GM23338 (cell line): ENCODE results near the gene NECTIN3. TPM values are rescaled to one million over a fixed set of nuclear protein-coding genes. Genes with fewer than 3 reads are reported as not detected.

Experiments used
- ATAC-seq: fragments of 200-7000 bp; cut with Tn5 transposase; 3 replicates; pipeline ENCODE4 v1.9.1; 2020
- DNase-seq: peaks from one replicate; pipeline ENCODE4 v3.0.0-alpha.2; 2015; ENCODE audit warnings: low spot score
- H2AFZ ChIP-seq: fragments of 200-600 bp; sonication (generic); 2 replicates; pipeline ENCODE4 v1.8.0; 2016; ENCODE audit warnings: antibody characterized with exemption, mild to moderate bottlenecking, moderate library complexity
- H3F3A ChIP-seq: fragments of 200-600 bp; sonication (generic); replicated peaks from 2 replicates; pipeline ENCODE4 v1.8.0; 2017; ENCODE audit warnings: antibody characterized with exemption, mixed run types, low read depth
- H3K27ac ChIP-seq: fragments of 200-600 bp; sonication (generic); 2 replicates; pipeline ENCODE4 v1.6.1; 2016; ENCODE audit warnings: low read depth
- H3K27me3 ChIP-seq: fragments of 200-600 bp; sonication (generic); 2 replicates; pipeline ENCODE4 v1.8.0; 2016; ENCODE audit warnings: mild to moderate bottlenecking, mixed run types, moderate library complexity; ENCODE audit not compliant: insufficient read depth
- H3K36me3 ChIP-seq: fragments of 200-600 bp; sonication (generic); 2 replicates; pipeline ENCODE4 v1.8.0; 2016; ENCODE audit warnings: mild to moderate bottlenecking; ENCODE audit not compliant: insufficient read depth
- H3K4me1 ChIP-seq: fragments of 200-600 bp; sonication (generic); 2 replicates; pipeline ENCODE4 v1.8.0; 2016; ENCODE audit warnings: mild to moderate bottlenecking, moderate library complexity; ENCODE audit not compliant: insufficient read depth
- H3K4me2 ChIP-seq: fragments of 200-600 bp; sonication (generic); 2 replicates; pipeline ENCODE4 v1.7.1; 2017; ENCODE audit warnings: mixed run types
- H3K4me3 ChIP-seq: fragments of 200-600 bp; sonication (generic); 2 replicates; pipeline ENCODE4 v1.6.1; 2016; ENCODE audit warnings: mixed run types
- H3K79me2 ChIP-seq: fragments of 200-600 bp; sonication (generic); replicated peaks from 2 replicates; pipeline ENCODE4 v1.8.0; 2017; ENCODE audit warnings: mild to moderate bottlenecking; ENCODE audit not compliant: insufficient read depth
- H3K9me2 ChIP-seq: fragments of 200-600 bp; sonication (generic); 2 replicates; pipeline ENCODE4 v1.8.0; 2017; ENCODE audit not compliant: insufficient read depth
- H4K20me1 ChIP-seq: fragments of 200-600 bp; sonication (generic); replicated peaks from 2 replicates; pipeline ENCODE4 v1.8.0; 2017; ENCODE audit warnings: mild to moderate bottlenecking; ENCODE audit not compliant: insufficient read depth
- H3K27ac Mint-ChIP-seq: 2 replicates; pipeline ENCODE4 v1.8.0; 2020; ENCODE audit warnings: inconsistent platforms, mild to moderate bottlenecking, moderate library complexity, mixed read lengths
- H3K27me3 Mint-ChIP-seq: 3 replicates; pipeline ENCODE4 v1.8.0; 2022; ENCODE audit warnings: low read depth, mild to moderate bottlenecking, moderate library complexity, mixed read lengths, inconsistent platforms; ENCODE audit not compliant: insufficient read depth, poor library complexity
- H3K36me3 Mint-ChIP-seq: 3 replicates; pipeline ENCODE4 v1.8.0; 2021; ENCODE audit warnings: low read depth, mild to moderate bottlenecking, inconsistent platforms, moderate library complexity, mixed read lengths
- H3K4me1 Mint-ChIP-seq: 3 replicates; pipeline ENCODE4 v1.8.0; 2020; ENCODE audit warnings: mild to moderate bottlenecking, inconsistent platforms, mixed read lengths
- H3K4me3 Mint-ChIP-seq: 3 replicates; pipeline ENCODE4 v1.8.0; 2021; ENCODE audit warnings: moderate library complexity, mild to moderate bottlenecking, inconsistent platforms, mixed read lengths
- H3K9me3 Mint-ChIP-seq: 3 replicates; pipeline ENCODE4 v1.8.0; 2020; ENCODE audit warnings: moderate library complexity, mild to moderate bottlenecking, inconsistent platforms, mixed read lengths
- JUNB ChIP-seq: IDR thresholded peaks from one replicate; pipeline ENCODE4 v1.6.1; 2016; ENCODE audit warnings: antibody characterized with exemption; ENCODE audit not compliant: unreplicated experiment
- NANOG ChIP-seq: IDR thresholded peaks from 2 replicates; pipeline ENCODE4 v1.6.1; 2016; ENCODE audit warnings: antibody characterized with exemption, borderline replicate concordance
- STAT1 ChIP-seq: IDR thresholded peaks from one replicate; pipeline ENCODE4 v1.6.1; 2016; ENCODE audit warnings: antibody characterized with exemption; ENCODE audit not compliant: unreplicated experiment
- ZNF331 ChIP-seq: fragments of 250-450 bp; sonication (Bioruptor Pico); IDR thresholded peaks from 2 replicates; pipeline ENCODE4 v1.5.0; 2020; ENCODE audit warnings: low read depth, mild to moderate bottlenecking, moderate library complexity
- polyA plus RNA-seq: library from polyadenylated mRNA; unstranded; fragments of >200 nt; fragmentation: Nextera tagmentation; extraction: Ambion mirVana; gene quantifications from 2 replicates; pipeline ENCODE4 v1.2.1, GENCODE V29; 2016
- total RNA-seq: library from RNA; depleted of rRNA; stranded (reverse); fragments of >200 nt; shearing (Covaris generic); gene quantifications from 2 replicates; pipeline ENCODE4 v1.2.3, GENCODE V29; 2014
- TF ChIP-seq, protein P1 (sequence below), 2 experiments: fragments of 200-600 bp in 1 of 2; sonication (generic) in 1 of 2; conservative IDR thresholded peaks; 2 replicates each; pipeline versions ENCODE4 v1.5.1 to v1.6.1; 2016 to 2017; ENCODE audit warnings: antibody characterized with exemption in 2 of 2, low read depth in 2 of 2, mild to moderate bottlenecking in 2 of 2, moderate library complexity in 1 of 2
- TF ChIP-seq, protein P2 (sequence below): IDR thresholded peaks from one replicate; pipeline ENCODE4 v1.6.1; 2018; ENCODE audit warnings: antibody characterized with exemption; ENCODE audit not compliant: unreplicated experiment
- TF ChIP-seq, protein P3 (sequence below): IDR thresholded peaks from 2 replicates; pipeline ENCODE4 v1.6.1; 2016; ENCODE audit warnings: antibody characterized with exemption

NECTIN3 gene
- total and polyA plus RNA-seq, 2 experiments from 2014 or later = 16.0 to 48.2 TPM

DNA sequence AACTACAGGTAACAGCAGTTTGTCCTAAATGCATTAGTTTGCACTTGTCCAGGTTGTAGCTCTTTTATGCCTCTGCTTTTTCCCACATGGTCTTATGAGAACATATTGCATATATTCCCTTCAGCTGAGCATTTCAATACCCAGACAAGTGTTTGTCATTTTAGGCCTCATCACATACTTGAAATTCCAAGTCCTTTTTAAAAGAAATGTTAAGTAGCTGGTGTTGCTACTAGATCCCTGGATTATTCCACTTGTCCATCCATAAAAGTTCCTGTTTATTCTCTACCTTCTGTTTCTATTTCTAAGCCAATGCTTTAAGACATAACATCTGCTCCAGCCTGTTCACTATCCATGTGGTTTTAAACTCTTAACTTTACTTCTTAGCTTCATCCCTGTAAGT lies 128.4 kb downstream of the NECTIN3 start (continued):
- TF ChIP-seq ZNF331 (CRISPR knock-in tag) (no peak), JUNB (no peak)

DNA sequence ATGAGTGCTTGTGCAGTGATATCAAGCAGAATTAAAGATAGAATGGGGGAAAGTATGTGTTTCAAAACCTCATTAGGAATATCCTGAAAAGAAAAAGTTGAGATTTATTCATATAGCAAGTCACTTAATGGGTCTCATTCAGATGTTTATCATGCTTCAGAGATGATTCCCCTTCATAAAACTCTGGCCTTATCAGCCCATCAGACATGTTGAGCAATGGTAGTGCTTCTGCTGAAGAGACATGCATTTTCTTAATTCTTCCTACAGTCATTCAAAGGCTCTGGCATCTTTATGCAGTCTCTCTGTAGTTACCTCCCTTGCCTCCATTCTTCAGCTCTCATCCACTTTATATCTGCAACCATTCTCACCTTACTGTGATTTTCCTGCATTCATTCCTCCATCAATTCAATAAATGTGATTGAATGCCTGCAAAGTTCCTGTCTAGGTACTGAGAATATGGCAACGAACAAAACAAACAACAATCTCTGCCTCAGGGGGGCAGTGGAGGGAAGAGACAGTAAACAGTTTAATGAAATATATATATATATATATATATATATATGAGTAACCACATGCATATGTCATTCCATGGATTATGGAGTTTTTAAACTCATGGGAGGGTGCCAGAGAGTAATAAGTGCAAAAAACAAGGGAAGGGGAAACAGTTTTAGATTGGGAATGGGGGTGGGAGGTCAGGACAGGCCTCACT lies 138.5 kb downstream of the NECTIN3 start:
- DNase-seq = peak; percentile 5
- no peaks in the 10 kb centered on the region for H3K36me3 ChIP-seq
- H2AFZ ChIP-seq = no peak overlapping the region
- Mint-ChIP-seq H3K9me3 (no peaks in the 10 kb centered on the region), H3K27ac (no peak overlapping the region), H3K36me3 (no peaks in the 10 kb centered on the region), H3K27me3 (peaks cover 2% of the 10 kb centered on the region), H3K4me1 (peaks cover 10% of the 10 kb centered on the region), H3K4me3 (no peak overlapping the region)
- H3K4me3 ChIP-seq = no peak overlapping the region
- no peaks in the 10 kb centered on the region for H3K79me2 ChIP-seq
- TF ChIP-seq, protein P1, sequence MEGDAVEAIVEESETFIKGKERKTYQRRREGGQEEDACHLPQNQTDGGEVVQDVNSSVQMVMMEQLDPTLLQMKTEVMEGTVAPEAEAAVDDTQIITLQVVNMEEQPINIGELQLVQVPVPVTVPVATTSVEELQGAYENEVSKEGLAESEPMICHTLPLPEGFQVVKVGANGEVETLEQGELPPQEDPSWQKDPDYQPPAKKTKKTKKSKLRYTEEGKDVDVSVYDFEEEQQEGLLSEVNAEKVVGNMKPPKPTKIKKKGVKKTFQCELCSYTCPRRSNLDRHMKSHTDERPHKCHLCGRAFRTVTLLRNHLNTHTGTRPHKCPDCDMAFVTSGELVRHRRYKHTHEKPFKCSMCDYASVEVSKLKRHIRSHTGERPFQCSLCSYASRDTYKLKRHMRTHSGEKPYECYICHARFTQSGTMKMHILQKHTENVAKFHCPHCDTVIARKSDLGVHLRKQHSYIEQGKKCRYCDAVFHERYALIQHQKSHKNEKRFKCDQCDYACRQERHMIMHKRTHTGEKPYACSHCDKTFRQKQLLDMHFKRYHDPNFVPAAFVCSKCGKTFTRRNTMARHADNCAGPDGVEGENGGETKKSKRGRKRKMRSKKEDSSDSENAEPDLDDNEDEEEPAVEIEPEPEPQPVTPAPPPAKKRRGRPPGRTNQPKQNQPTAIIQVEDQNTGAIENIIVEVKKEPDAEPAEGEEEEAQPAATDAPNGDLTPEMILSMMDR (conservative IDR thresholded peaks at IDR 0.05; ENCODE audit: low read depth in 2 of 2) = peak in 1 of 2 experiments; percentile 23; a peak in 2 of 4 replicates
- TF ChIP-seq, protein P2, sequence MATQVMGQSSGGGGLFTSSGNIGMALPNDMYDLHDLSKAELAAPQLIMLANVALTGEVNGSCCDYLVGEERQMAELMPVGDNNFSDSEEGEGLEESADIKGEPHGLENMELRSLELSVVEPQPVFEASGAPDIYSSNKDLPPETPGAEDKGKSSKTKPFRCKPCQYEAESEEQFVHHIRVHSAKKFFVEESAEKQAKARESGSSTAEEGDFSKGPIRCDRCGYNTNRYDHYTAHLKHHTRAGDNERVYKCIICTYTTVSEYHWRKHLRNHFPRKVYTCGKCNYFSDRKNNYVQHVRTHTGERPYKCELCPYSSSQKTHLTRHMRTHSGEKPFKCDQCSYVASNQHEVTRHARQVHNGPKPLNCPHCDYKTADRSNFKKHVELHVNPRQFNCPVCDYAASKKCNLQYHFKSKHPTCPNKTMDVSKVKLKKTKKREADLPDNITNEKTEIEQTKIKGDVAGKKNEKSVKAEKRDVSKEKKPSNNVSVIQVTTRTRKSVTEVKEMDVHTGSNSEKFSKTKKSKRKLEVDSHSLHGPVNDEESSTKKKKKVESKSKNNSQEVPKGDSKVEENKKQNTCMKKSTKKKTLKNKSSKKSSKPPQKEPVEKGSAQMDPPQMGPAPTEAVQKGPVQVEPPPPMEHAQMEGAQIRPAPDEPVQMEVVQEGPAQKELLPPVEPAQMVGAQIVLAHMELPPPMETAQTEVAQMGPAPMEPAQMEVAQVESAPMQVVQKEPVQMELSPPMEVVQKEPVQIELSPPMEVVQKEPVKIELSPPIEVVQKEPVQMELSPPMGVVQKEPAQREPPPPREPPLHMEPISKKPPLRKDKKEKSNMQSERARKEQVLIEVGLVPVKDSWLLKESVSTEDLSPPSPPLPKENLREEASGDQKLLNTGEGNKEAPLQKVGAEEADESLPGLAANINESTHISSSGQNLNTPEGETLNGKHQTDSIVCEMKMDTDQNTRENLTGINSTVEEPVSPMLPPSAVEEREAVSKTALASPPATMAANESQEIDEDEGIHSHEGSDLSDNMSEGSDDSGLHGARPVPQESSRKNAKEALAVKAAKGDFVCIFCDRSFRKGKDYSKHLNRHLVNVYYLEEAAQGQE = no peak
- H3K27me3 ChIP-seq = no peaks in the 10 kb centered on the region
- no peaks in the 10 kb centered on the region for H3F3A ChIP-seq
- ATAC-seq = no peak
- peaks cover 6% of the 10 kb centered on the region; the same call in 1 of the 2 replicates for H3K9me2 ChIP-seq
- no peak overlapping the region for H3K4me2 ChIP-seq
- no peak overlapping the region for H3K27ac ChIP-seq
- H3K4me1 ChIP-seq = peaks cover 11% of the 10 kb centered on the region; the same call in 1 of the 2 replicates
- H4K20me1 ChIP-seq = no peaks in the 10 kb centered on the region

DNA sequence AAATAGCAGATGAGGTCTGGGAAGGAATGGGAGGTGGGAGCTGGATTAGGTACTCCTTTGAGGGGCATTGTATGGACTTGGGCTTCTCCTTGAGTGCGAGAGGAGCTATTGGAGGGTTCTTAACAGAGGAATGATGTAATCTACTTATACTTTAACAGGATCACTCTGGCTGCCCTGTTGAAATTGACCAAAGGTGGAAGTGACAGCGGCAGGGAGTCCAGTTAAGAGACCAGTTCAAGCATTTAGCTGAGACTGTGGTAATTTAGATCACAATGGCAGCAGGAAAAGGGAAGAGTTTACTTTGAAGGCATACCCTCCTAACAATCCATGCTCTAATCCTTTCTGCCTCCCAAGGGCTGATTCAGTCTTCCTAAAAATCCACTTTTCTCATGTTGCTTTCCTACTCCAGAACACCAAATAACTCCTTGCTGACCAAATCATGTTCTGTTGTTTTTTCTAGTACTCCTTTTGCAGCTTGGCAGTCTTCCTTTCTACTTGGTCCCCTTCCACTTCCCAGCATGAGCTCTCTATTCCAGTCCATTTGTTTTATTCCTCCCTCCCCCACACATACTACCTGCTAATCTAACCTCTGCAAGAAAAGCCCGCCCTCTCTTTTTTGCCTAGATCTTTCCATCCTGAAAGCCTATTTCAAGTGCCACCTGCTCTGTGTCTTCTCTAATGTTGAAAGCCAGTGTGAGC lies 139.4 kb downstream of the NECTIN3 start:
- 0 out of 2 replicates have a peak, but pooled peaks have one; percentile 13 for TF ChIP-seq NANOG
- TF ChIP-seq, protein P3, sequence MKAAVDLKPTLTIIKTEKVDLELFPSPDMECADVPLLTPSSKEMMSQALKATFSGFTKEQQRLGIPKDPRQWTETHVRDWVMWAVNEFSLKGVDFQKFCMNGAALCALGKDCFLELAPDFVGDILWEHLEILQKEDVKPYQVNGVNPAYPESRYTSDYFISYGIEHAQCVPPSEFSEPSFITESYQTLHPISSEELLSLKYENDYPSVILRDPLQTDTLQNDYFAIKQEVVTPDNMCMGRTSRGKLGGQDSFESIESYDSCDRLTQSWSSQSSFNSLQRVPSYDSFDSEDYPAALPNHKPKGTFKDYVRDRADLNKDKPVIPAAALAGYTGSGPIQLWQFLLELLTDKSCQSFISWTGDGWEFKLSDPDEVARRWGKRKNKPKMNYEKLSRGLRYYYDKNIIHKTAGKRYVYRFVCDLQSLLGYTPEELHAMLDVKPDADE = 0 out of 2 replicates have a peak, but pooled peaks have one; percentile 26
- no peak for TF ChIP-seq STAT1
- Mint-ChIP-seq H3K4me3 (no peak overlapping the region), H3K9me3 (no peaks in the 10 kb centered on the region), H3K27me3 (no peaks in the 10 kb centered on the region), H3K4me1 (peaks cover 6% of the 10 kb centered on the region), H3K36me3 (no peaks in the 10 kb centered on the region), H3K27ac (no peak overlapping the region)
- H3F3A ChIP-seq = no peaks in the 10 kb centered on the region
- peaks cover 6% of the 10 kb centered on the region; the same call in 1 of the 2 replicates for H3K9me2 ChIP-seq
- H3K27me3 ChIP-seq = no peaks in the 10 kb centered on the region
- H3K36me3 ChIP-seq = no peaks in the 10 kb centered on the region
- H3K4me2 ChIP-seq = 0 out of 2 replicates have a peak overlapping the region, but pooled peaks have one; percentile 3
- no peaks in the 10 kb centered on the region for H4K20me1 ChIP-seq
- 0 out of 3 replicates have a peak, but pooled peaks have one; percentile 28 for ATAC-seq
- H3K79me2 ChIP-seq = no peaks in the 10 kb centered on the region
- peak overlapping the region; percentile 29; the same call in 1 of the 2 replicates for H2AFZ ChIP-seq
- no peak overlapping the region for H3K27ac ChIP-seq
- H3K4me3 ChIP-seq = no peak overlapping the region
- DNase-seq = peak; percentile 12
- peaks cover 11% of the 10 kb centered on the region; the same call in 1 of the 2 replicates for H3K4me1 ChIP-seq
